ENCODE results near the gene QRICH2.

GRCh38 chr17:76337413-76337777, 29.3 kb upstream of the QRICH2 start:
- TF ChIP-seq CTCF (IDR thresholded peaks at IDR 0.05) (no peak), POLR2A (IDR thresholded peaks at IDR 0.05) (no peak)
